ENCODE results near the gene ACTRT2. TPM values are rescaled to one million over a fixed set of nuclear protein-coding genes. Genes with fewer than 3 reads are reported as not detected.

The ACTRT2 gene
- total and polyA plus RNA-seq, 2 experiments from 2014 or later, result not detected

GRCh38 chr1:3009556-3009955 is 11.7 kb upstream of the ACTRT2 start:
- no peak overlapping the region for H3K4me3 ChIP-seq
- no peak overlapping the region for H3K27ac Mint-ChIP-seq
- H3K9me3 Mint-ChIP-seq, result peaks cover 57% of the 10 kb centered on the region
- DNase-seq (ENCODE audit: low spot score) (no peak), ATAC-seq (no peak)
- H3K36me3 Mint-ChIP-seq (ENCODE audit: low read depth), result peaks cover 15% of the 10 kb centered on the region
- no peaks in the 10 kb centered on the region for H3K79me2 ChIP-seq (replicated peaks; ENCODE audit: insufficient read depth)
- TF ChIP-seq STAT1 (IDR thresholded peaks at IDR 0.05; ENCODE audit: unreplicated experiment) (no peak), ZNF114 (CRISPR knock-in tag; IDR thresholded peaks at IDR 0.05) (no peak), EZH2phosphoT487 (IDR thresholded peaks at IDR 0.05; ENCODE audit: unreplicated experiment) (no peak), NANOG (IDR thresholded peaks at IDR 0.05; ENCODE audit: borderline replicate concordance) (no peak), CREB1 (CRISPR knock-in tag; IDR thresholded peaks at IDR 0.05; ENCODE audit: low read depth) (no peak), CTCF (conservative IDR thresholded peaks at IDR 0.05; ENCODE audit: low read depth in 2 of 2) (no peak), POLR2AphosphoS5 (IDR thresholded peaks at IDR 0.05; ENCODE audit: low read depth) (no peak), ZNF331 (CRISPR knock-in tag; IDR thresholded peaks at IDR 0.05; ENCODE audit: low read depth) (no peak), ZNF462 (CRISPR knock-in tag; IDR thresholded peaks at IDR 0.05) (no peak), JUNB (IDR thresholded peaks at IDR 0.05; ENCODE audit: unreplicated experiment) (no peak), ETS1 (IDR thresholded peaks at IDR 0.05) (no peak), REST (IDR thresholded peaks at IDR 0.05; ENCODE audit: unreplicated experiment) (no peak), EZH2 (IDR thresholded peaks at IDR 0.05; ENCODE audit: low read depth, unreplicated experiment) (no peak)
- H3K4me1 Mint-ChIP-seq, result peaks cover 17% of the 10 kb centered on the region
- H4K20me1 ChIP-seq (replicated peaks; ENCODE audit: insufficient read depth), result no peaks in the 10 kb centered on the region
- H3K27me3 ChIP-seq (ENCODE audit: insufficient read depth), result no peaks in the 10 kb centered on the region
- no peak overlapping the region for H2AFZ ChIP-seq
- H3F3A ChIP-seq (replicated peaks; ENCODE audit: low read depth), result no peaks in the 10 kb centered on the region
- H3K4me1 ChIP-seq (ENCODE audit: insufficient read depth), result peaks cover 4% of the 10 kb centered on the region; the same call in 1 of the 2 replicates
- no peaks in the 10 kb centered on the region for H3K36me3 ChIP-seq (ENCODE audit: insufficient read depth)
- no peak overlapping the region for H3K27ac ChIP-seq (ENCODE audit: low read depth)
- H3K4me3 Mint-ChIP-seq, result no peak overlapping the region
- H3K27me3 Mint-ChIP-seq (ENCODE audit: insufficient read depth, low read depth, poor library complexity), result peaks cover 10% of the 10 kb centered on the region
- H3K9me2 ChIP-seq (ENCODE audit: insufficient read depth), result no peaks in the 10 kb centered on the region
- H3K4me2 ChIP-seq, result no peak overlapping the region

Data from GM23338 (cell line).